ENCODE measurements around the gene FBP2.

Gene FBP2

GRCh38 chr9:94581728-94582127 is 11.9 kb downstream of the FBP2 start:
- no peak overlapping the region for H3K27ac ChIP-seq
- no peaks in the 10 kb centered on the region for H3K36me3 ChIP-seq (replicated peaks)
- H3K4me3 ChIP-seq (ENCODE audit: low read depth, low read length) = no peak overlapping the region
- in situ Hi-C loops (cut with HindIII; ENCODE audit: low pct_ligation_motif_present, low sequenced_read_pairs) = no loop called here
- no peak for DNase-seq
- TF ChIP-seq, protein P1, sequence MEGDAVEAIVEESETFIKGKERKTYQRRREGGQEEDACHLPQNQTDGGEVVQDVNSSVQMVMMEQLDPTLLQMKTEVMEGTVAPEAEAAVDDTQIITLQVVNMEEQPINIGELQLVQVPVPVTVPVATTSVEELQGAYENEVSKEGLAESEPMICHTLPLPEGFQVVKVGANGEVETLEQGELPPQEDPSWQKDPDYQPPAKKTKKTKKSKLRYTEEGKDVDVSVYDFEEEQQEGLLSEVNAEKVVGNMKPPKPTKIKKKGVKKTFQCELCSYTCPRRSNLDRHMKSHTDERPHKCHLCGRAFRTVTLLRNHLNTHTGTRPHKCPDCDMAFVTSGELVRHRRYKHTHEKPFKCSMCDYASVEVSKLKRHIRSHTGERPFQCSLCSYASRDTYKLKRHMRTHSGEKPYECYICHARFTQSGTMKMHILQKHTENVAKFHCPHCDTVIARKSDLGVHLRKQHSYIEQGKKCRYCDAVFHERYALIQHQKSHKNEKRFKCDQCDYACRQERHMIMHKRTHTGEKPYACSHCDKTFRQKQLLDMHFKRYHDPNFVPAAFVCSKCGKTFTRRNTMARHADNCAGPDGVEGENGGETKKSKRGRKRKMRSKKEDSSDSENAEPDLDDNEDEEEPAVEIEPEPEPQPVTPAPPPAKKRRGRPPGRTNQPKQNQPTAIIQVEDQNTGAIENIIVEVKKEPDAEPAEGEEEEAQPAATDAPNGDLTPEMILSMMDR (IDR thresholded peaks at IDR 0.05; ENCODE audit: low read depth, low read length, missing control alignments) = no peak
- no peaks in the 10 kb centered on the region for H3K27me3 ChIP-seq (replicated peaks)

- DNase-seq = no peak
- Histone ChIP-seq H3K27ac (no peak overlapping the region), H3K36me3 (replicated peaks) (no peaks in the 10 kb centered on the region), H3K27me3 (replicated peaks) (no peaks in the 10 kb centered on the region), H3K4me3 (ENCODE audit: low read depth, low read length) (no peak overlapping the region)
- TF ChIP-seq, protein P1 (IDR thresholded peaks at IDR 0.05; ENCODE audit: low read depth, low read length, missing control alignments) = no peak
- in situ Hi-C loops (cut with HindIII; ENCODE audit: low pct_ligation_motif_present, low sequenced_read_pairs) = no loop called here
Measured at GRCh38 chr9:94577571-94577970, 16.1 kb downstream of the FBP2 start.

DNA sequence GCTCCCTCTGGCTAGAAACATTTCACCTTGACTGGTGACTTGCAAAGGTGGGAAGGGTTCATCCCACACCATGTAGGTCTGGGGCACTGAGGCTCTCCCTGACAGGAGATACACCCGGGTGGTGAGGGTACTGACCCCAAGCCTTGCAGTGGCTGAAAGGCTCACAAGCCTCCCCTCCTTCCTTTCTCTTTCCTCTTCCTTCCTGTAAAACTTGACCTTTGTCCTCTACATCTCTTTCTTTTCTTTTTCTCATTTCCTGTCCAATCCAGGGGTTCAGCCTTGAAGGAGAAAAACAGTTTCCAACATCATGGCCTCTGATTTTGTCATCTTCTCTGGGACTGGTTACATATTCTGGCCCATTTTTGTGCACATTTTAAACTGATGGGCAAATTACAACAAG is 16.6 kb downstream of the FBP2 start:
- Histone ChIP-seq H3K36me3 (replicated peaks) (no peaks in the 10 kb centered on the region), H3K4me3 (ENCODE audit: low read depth, low read length) (no peak overlapping the region), H3K27ac (no peak overlapping the region), H3K27me3 (replicated peaks) (no peaks in the 10 kb centered on the region)
- TF ChIP-seq, protein P1 (IDR thresholded peaks at IDR 0.05; ENCODE audit: low read depth, low read length, missing control alignments) = no peak
- in situ Hi-C loops (cut with HindIII; ENCODE audit: low pct_ligation_motif_present, low sequenced_read_pairs) = no loop called here
- DNase-seq = no peak

DNA sequence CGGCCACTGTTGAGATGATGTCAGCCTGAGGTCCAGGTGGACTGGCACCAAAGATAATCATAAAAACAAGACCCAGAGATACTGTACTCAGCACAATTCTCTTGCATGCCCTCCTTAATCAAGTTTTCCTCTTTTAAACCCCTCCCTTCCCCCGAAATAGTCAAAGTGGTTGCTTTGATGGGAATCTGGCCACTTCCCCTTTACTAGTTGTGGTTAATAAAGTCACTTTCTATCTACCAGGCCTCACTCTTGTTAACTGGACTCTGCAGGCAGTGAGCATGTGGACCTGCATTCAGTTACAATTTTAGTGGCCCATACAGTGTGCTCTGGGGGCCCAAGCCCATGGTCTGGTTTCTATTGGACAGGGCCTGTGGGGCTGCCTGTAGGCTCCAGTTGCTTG is 17.5 kb downstream of the FBP2 start:
- TF ChIP-seq, protein P1 (IDR thresholded peaks at IDR 0.05; ENCODE audit: low read depth, low read length, missing control alignments) = no peak
- Histone ChIP-seq H3K36me3 (replicated peaks) (no peaks in the 10 kb centered on the region), H3K4me3 (ENCODE audit: low read depth, low read length) (no peak overlapping the region), H3K27me3 (replicated peaks) (no peaks in the 10 kb centered on the region), H3K27ac (no peak overlapping the region)
- no peak for DNase-seq
- in situ Hi-C loops (cut with HindIII; ENCODE audit: low pct_ligation_motif_present, low sequenced_read_pairs) = no loop called here

- TF ChIP-seq, protein P1 (IDR thresholded peaks at IDR 0.05; ENCODE audit: low read depth, low read length, missing control alignments) = no peak
Measured at GRCh38 chr9:94568972-94569712, 24.5 kb downstream of the FBP2 start.

More at GRCh38 chr9:94568972-94569712, 24.5 kb downstream of the FBP2 start:
- in situ Hi-C loops (cut with HindIII; ENCODE audit: low pct_ligation_motif_present, low sequenced_read_pairs) = no loop called here
- no peak overlapping the region for H3K27ac ChIP-seq
- H3K27me3 ChIP-seq (replicated peaks) = no peaks in the 10 kb centered on the region
- no peak overlapping the region for H3K4me3 ChIP-seq (ENCODE audit: low read depth, low read length)
- DNase-seq = no peak
- H3K36me3 ChIP-seq (replicated peaks) = no peaks in the 10 kb centered on the region
